ENCODE results near the gene DACT1. TPM values are rescaled to one million over a fixed set of nuclear protein-coding genes. Genes with fewer than 3 reads are reported as not detected.
"Not testable (repeated sequence)": the region's sequence is repeated elsewhere in the genome, so short reads cannot be mapped to it uniquely, and the experiment has no call there.

Gene DACT1
- 100 to 1,000 TPM in 1 of 4 donors, 10 to 100 TPM in 3; 31.4 to 133 (median 37.5) TPM for polyA plus RNA-seq (ENCODE audit: insufficient read length in 4 of 4)

GRCh38 chr14:58637391-58638230 lies at the start of gene DACT1:
Gene DACT1, plus strand, starts transcription at chr14:58637962. Its CDS starts 241 bp downstream, at chr14:58638203.
- DNase-seq (ENCODE audit: low read depth in 4 of 4, low spot score in 3 of 4), result peak; percentile 66 to 71 (median 70)

DNA sequence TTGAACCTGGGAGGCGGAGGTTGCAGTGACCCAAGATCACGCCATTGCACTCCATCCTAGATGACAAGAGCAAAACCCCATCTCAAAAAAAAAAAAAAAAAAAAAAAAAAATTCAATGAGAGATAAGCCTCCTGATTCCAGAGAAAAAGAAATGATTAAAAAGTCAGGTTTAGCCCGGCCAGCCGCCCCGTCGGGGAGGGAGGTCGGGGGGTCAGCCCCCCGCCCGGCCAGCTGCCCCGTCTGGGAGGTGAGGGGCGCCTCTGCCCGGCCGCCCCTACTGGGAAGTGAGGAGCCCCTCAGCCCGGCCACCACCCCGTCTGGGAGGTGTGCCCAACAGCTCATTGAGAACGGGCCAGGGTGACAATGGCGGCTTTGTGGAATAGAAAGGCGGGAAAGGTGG lies 49.4 kb upstream of the DACT1 start:
- not testable (repeated sequence) for DNase-seq (ENCODE audit: low read depth in 4 of 4, low spot score in 3 of 4)

GRCh38 chr14:58593977-58594376 lies 43.8 kb upstream of the DACT1 start:
- DNase-seq (ENCODE audit: low read depth in 4 of 4, low spot score in 3 of 4), result no peak

GRCh38 chr14:58597041-58597440 lies 40.7 kb upstream of the DACT1 start:
- DNase-seq (ENCODE audit: low read depth in 4 of 4, low spot score in 3 of 4), result no peak

DNA sequence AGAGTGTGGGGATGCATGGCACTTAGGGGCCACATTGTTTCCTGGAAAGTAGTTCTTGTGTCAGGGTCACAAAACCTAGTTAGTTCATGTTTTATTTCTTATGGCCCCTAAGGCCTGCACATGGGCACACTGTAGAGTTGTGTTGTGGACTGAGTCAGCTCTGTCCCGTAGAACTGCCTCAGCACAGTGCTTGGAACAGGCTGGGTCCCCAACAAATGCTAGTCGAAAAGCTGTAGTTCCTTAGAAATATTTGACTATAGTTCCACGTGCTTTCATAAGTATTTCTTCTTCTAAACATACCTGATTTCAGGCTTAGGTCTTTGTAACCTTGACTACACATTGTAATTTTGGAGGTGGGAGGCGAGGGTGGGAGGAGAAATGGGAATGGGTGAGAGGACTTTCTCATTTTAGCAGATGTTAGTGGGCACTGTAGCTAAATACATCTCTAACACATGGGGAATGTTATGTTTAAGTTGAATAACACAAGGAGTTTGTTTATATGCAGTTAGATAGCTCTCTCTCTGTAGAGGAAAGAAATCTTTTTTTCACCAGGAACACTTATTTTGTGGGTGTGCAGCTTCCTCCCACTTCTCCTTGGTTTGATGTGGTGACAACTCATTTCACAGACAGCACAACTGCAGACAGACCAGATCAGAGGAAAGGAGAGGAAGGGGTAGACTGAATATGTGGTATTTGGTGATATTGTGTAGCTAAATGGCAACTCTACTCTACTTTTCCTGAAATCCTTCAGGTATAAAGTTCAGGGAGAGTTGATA lies 39.5 kb upstream of the DACT1 start:
- DNase-seq (ENCODE audit: low read depth in 4 of 4, low spot score in 3 of 4), result no peak

- DNase-seq (ENCODE audit: low read depth in 4 of 4, low spot score in 3 of 4), result no peak
These were observed 38.8 kb upstream of the DACT1 start for GRCh38 chr14:58598804-58599525.

GRCh38 chr14:58599707-58600106 lies 38.1 kb upstream of the DACT1 start:
- no peak for DNase-seq (ENCODE audit: low read depth in 4 of 4, low spot score in 3 of 4)

- DNase-seq (ENCODE audit: low read depth in 4 of 4, low spot score in 3 of 4), result no peak
These were observed 32.3 kb upstream of the DACT1 start for GRCh38 chr14:58605465-58605864.

- DNase-seq (ENCODE audit: low read depth in 4 of 4, low spot score in 3 of 4), result no peak
These were observed 30.4 kb upstream of the DACT1 start for GRCh38 chr14:58607131-58607951.

DNA sequence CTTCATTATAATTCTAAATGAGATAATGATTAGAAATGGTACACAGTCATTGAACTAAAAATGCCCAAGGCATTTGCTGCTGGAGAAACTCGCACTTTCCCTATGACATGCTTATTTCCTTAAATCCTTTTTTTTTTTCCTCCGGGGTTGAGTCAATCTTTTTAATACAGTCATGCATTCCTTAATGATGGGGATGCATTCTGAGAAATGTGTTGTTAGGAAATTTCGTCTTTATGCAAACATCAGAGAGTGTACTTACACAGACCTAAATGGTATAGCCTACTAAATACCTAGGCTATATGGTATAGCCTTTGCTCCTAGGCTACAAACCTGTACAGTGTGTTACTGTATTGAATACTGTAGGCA lies 29.8 kb upstream of the DACT1 start:
- no peak for DNase-seq (ENCODE audit: low read depth in 4 of 4, low spot score in 3 of 4)

- no peak for DNase-seq (ENCODE audit: low read depth in 4 of 4, low spot score in 3 of 4)
These were observed 20.1 kb upstream of the DACT1 start for GRCh38 chr14:58617619-58618018.

DNA sequence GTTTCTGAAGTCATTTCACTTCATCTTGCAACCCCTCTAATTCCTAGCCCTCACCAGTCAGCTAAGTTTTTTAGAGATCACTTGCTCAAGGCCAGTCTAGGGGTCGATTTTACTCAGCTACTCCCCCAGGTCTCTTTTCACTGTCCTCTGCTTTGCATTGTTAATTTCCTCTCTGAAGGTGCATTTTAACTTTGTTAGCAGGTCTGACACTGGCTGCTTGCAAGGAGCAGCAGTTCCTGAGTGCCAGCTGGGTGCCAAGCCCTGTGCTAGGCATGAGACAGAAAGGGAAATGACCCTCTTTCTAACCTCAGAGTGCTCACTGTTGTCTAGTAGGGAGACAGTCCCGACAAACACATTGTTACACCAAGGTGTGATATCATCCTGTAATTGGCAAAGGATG lies 17.8 kb upstream of the DACT1 start:
- no peak for DNase-seq (ENCODE audit: low read depth in 4 of 4, low spot score in 3 of 4)

DNA sequence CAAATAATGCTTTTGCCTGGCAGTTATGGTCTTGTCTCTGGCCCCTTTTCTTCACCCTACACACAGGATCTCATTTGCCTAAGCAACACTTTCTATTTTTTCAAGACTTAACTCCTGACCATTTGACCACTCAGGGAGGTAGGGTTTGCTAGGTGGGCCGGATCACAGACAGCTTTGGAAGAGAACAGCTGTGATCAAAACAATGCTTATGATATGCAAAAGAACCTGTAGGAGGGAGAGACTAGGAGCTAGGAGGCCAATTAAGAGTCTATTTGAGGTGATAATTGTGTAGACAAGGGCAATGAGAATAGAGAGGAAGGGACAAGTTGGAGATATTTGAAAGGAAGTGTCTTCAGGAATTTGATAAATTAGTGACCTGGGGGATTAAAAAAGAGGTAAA lies 12.3 kb upstream of the DACT1 start:
- DNase-seq (ENCODE audit: low read depth in 4 of 4, low spot score in 3 of 4), result no peak

DNA sequence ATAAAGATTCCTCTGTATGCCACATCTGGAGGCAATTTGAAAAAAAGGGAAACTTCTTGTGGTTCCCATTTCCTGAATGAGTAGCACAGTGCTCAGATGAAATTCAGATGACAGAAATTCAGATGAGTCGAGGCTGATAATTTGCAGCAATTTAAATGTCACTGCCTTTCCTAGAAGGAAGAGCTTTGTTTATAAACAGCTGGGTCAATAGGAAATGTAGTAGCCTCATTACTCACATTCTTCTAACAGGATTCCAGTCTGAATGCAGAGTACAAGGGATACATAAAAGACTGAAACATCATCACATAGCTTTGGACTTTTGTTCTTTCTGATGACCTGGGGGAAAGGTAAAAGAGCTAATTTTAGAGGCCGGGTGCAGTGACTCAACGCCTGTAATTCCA lies 11.3 kb upstream of the DACT1 start:
- no peak for DNase-seq (ENCODE audit: low read depth in 4 of 4, low spot score in 3 of 4)

DNA sequence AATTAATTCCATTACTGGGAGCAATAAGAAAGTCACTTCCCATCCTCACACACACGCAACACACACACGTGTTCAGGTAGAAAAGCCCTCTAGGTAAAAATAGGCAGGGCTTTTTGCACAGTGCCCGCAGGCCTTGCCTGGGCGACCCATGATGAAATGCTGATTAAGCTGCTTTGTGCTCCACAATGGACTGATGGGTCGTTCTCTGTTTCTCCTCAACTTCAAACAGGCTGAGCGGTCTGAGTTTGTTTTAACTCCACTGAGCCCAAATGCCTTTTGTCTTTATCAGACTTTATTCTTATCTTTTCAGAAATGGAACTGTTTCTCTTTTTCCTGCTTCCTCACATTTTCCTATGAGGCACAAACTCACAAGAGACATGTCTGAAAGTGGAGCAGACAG lies 9.4 kb upstream of the DACT1 start:
- no peak for DNase-seq (ENCODE audit: low read depth in 4 of 4, low spot score in 3 of 4)

DNA sequence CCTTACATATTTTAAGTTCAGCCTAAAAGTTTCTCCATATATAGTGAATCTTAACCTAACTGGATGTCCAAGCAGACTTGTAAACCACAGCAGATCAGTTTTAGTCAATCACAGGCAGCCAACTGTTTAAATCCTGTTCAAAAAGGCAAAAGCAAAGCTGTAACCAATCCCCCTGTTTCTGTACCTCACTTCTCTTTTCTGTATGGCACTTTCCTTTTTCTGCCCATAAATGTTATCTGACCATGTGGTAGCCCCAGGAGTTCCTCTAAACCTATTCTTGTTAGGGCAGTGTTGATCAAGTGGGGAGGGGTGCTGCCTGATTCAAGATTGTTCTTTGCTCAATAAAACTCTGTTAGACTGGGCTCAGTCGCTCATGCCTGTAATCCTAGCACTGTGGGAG lies 8.5 kb upstream of the DACT1 start:
- no peak for DNase-seq (ENCODE audit: low read depth in 4 of 4, low spot score in 3 of 4)

GRCh38 chr14:58631732-58632131 lies 6.0 kb upstream of the DACT1 start:
- no peak for DNase-seq (ENCODE audit: low read depth in 4 of 4, low spot score in 3 of 4)

- no peak for DNase-seq (ENCODE audit: low read depth in 4 of 4, low spot score in 3 of 4)
These were observed 3.9 kb upstream of the DACT1 start for GRCh38 chr14:58633831-58634230.

DNA sequence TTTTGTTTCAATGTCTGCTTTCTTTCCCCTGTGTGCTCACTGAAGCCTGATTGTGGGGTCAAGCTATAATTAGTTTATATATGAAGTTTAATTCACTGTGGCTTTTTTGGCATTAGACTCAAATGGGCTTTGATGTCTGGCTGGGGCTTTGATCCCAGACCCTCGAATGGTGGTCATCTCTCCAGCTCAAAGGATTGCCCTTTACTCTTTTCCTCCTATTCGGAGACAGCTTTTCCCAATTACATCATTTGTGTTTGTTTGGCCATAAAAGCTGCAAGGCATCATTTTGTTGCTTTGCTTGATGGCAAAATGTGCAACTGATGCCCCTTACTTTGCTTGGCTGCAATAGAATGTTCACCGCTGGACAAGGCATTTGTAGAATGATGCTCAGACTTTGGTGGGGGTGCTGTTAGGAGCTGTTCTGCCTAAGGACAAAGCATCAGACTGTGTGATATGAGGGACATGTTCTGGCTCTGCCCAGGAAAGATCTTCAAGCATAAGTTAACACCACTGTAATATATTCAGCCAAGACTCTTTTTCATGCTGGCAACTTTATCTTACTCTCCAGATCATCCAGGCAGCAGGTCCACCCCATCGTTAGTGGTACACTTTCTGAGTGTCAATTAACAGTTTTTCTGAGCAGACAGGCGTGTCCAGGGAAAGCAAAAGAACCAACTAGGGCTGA lies 3.2 kb upstream of the DACT1 start:
- no peak for DNase-seq (ENCODE audit: low read depth in 4 of 4, low spot score in 3 of 4)
